Measurements from ENCODE around the gene CFAP221.

Gene CFAP221

GRCh38 chr2:119544075-119544938 lies at the start of gene CFAP221:
Gene CFAP221, plus strand, starts transcription at chr2:119544449. Its CDS starts 1,683 bp downstream, at chr2:119546132.
- peak within 1 kb of the TSS; percentile 31 for H3K4me3 ChIP-seq (replicated peaks; ENCODE audit: low read depth, low read length)
- TF ChIP-seq, protein P1, sequence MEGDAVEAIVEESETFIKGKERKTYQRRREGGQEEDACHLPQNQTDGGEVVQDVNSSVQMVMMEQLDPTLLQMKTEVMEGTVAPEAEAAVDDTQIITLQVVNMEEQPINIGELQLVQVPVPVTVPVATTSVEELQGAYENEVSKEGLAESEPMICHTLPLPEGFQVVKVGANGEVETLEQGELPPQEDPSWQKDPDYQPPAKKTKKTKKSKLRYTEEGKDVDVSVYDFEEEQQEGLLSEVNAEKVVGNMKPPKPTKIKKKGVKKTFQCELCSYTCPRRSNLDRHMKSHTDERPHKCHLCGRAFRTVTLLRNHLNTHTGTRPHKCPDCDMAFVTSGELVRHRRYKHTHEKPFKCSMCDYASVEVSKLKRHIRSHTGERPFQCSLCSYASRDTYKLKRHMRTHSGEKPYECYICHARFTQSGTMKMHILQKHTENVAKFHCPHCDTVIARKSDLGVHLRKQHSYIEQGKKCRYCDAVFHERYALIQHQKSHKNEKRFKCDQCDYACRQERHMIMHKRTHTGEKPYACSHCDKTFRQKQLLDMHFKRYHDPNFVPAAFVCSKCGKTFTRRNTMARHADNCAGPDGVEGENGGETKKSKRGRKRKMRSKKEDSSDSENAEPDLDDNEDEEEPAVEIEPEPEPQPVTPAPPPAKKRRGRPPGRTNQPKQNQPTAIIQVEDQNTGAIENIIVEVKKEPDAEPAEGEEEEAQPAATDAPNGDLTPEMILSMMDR (IDR thresholded peaks at IDR 0.05; ENCODE audit: low read depth, low read length, missing control alignments): no peak
- DNase-seq (ENCODE audit: extremely low read depth, low read depth): peak; percentile 10

DNA sequence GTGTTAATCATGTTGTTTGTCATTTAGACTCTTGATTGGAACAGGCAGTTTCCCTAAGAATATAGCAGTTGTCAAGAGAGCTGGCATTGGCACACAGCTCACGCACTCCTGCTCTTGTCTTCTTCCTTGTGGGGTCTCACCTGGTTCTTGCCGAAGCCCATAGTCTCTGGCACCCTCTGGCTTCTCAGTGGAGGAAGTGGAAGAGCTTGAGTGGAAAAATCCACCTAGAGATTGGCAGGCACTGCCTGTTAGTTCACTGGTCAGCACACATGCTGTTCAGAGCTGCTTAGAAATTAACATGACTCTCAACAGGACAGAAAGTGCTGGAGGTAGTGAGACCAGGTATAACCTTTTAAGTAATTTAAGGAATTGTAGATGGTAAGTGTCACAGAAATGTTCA lies 48.3 kb upstream of the CFAP221 start:
- no peak for DNase-seq (ENCODE audit: extremely low read depth, low read depth)
- H3K4me3 ChIP-seq (replicated peaks; ENCODE audit: low read depth, low read length): no peak overlapping the region
- TF ChIP-seq, protein P1 (IDR thresholded peaks at IDR 0.05; ENCODE audit: low read depth, low read length, missing control alignments): no peak

DNA sequence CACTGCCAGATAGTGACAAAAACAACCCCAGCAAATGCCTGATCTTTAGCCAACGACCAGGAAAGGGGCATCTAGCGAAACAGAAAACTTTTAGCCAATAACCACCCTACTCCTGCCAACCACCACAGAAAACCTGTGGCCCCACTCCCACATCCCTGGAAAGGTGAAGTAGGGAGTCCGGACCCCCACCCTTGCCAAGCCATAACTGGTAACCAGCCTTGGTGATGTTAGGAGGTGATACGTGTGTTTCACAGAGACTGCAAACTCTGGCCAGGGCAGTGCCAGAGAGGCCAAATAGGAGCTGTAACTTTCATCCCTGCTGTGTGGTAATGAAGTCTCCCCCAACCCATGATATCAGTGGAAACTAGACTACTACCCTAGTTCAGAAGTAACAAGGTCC lies 47.6 kb upstream of the CFAP221 start:
- TF ChIP-seq, protein P1 (IDR thresholded peaks at IDR 0.05; ENCODE audit: low read depth, low read length, missing control alignments): no peak
- no peak overlapping the region for H3K4me3 ChIP-seq (replicated peaks; ENCODE audit: low read depth, low read length)

GRCh38 chr2:119508756-119509155 lies 35.5 kb upstream of the CFAP221 start:
- TF ChIP-seq, protein P1 (IDR thresholded peaks at IDR 0.05; ENCODE audit: low read depth, low read length, missing control alignments): no peak
- no peak for DNase-seq (ENCODE audit: extremely low read depth, low read depth)
- no peak overlapping the region for H3K4me3 ChIP-seq (replicated peaks; ENCODE audit: low read depth, low read length)

More for the DNA sequence above, 47.6 kb upstream of the CFAP221 start:
- no peak for DNase-seq (ENCODE audit: extremely low read depth, low read depth)

DNA sequence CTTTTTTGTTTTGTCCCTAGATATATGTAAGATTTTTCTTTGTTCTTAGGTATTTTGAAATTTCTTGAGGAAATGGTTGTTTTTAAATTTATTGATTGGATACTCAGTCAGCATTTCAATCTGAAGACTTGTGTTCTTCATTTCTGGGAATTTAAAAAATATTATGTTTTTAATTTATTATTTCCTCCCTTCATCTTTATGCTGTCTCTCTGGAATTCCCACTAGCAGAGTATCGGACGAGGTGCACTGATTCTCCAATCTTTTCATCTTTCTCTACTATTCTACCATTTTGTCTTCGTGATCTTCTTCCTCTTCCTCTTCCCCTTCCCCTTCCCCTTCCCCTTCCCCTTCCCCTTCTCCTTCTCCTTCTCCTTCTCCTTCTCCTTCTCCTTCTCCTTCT lies 32.3 kb upstream of the CFAP221 start:
- no peak for DNase-seq (ENCODE audit: extremely low read depth, low read depth)
- TF ChIP-seq, protein P1 (IDR thresholded peaks at IDR 0.05; ENCODE audit: low read depth, low read length, missing control alignments): no peak
- no peak overlapping the region for H3K4me3 ChIP-seq (replicated peaks; ENCODE audit: low read depth, low read length)

GRCh38 chr2:119512946-119513345 lies 31.3 kb upstream of the CFAP221 start:
- TF ChIP-seq, protein P1 (IDR thresholded peaks at IDR 0.05; ENCODE audit: low read depth, low read length, missing control alignments): no peak
- no peak overlapping the region for H3K4me3 ChIP-seq (replicated peaks; ENCODE audit: low read depth, low read length)
- DNase-seq (ENCODE audit: extremely low read depth, low read depth): no peak
